GF-D8 (cell line): Measurements from ENCODE around the gene SUPT5H.

Experiments used
- DNase-seq: peaks from one replicate; lab custom pipeline; 2025; lab: John Stamatoyannopoulos, UW

Gene SUPT5H

DNA sequence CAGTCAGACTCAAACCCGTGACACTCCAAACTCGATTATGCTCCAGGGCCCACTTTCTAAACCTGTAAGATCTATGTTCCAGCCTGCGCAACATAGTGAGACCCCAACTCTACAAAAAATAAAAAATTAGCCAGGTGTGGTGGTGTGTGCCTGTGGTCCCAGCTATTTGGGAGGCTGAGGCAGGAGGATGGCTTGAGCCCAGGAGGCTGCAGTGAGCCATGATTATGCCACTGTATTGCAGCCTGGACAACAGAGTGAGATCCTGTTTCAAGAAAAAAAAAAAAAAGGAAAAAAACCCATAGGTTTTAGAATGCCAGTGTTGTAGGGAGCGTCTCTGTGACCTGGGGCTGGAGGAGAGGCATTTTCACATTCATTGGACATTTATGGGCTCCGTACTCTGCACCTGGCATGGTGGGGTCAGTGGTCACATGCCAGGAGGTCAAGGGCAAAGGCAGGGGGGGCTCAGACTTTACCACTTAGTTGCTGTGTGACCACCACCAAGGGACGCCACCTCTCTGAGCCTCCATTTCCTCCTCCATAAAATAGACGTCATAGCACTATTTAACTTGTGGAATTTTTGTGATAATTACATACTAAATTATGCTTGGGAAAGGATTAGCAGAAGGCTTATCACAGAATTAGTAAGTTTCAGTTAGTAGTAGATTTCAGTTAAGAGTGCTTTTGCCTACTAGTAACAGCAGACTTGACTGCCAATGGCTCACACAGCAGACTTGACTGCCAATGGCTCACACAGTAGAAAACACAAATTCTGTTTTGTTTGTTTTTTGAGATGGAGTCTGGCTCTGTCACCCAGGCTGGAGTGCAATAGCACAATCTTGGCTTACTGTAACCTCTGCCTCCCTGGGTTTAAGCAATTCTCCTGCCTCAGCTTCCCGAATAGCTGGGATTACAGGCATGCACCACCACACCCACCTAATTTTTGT, 75.4 kb downstream of the SUPT5H start:
- DNase-seq: no peak

DNA sequence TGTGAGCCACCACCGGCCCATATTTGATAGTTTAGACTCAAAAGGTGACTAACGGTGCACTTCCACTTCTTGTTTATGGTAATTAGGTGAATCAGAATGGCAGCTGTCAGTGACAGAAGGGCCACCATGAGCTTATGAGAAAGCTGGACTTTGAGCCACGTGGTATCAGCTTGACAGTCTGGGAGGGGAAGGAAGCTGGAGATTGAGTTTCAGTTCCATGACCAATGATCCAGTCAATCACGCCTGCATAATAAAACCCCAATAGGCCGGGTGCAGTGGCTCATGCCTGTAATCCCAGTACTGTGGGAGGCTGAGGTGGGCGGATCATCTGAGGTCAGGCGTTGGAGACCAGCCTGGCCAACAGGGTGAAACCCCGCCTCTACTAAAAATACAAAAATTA, 79.1 kb downstream of the SUPT5H start:
- no peak for DNase-seq

- DNase-seq: no peak
Measured at GRCh38 chr19:39525205-39525604, 79.8 kb downstream of the SUPT5H start.
